ENCODE measurements around the gene PLCL1. TPM values are rescaled to one million over a fixed set of nuclear protein-coding genes. Genes with fewer than 3 reads are reported as not detected.

The PLCL1 gene
- total and polyA plus RNA-seq, 10 of the 15 experiments (the other 5 are each of a cell fraction or from before 2014, with no cell fraction given), result 0.03 to 1.5 (median 0.22) TPM

DNA sequence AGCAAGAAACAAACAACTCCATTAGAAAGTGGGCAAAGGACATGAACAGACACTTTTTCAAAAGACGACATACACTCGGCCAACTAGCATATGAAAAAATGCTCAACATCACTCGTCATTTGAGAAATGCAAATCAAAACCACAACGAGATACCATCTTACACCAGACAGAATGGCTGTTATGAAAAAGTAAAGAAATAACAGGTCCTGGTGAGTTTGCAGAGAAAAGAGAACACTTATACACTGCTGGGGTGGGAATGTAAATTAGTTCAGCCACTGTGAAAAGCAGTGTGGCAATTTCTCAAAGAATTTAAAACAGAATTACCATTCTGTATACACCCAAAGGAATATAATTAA is 130.5 kb downstream of the PLCL1 start (continued):
- TF ChIP-seq, protein P1, sequence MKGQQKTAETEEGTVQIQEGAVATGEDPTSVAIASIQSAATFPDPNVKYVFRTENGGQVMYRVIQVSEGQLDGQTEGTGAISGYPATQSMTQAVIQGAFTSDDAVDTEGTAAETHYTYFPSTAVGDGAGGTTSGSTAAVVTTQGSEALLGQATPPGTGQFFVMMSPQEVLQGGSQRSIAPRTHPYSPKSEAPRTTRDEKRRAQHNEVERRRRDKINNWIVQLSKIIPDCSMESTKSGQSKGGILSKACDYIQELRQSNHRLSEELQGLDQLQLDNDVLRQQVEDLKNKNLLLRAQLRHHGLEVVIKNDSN (IDR thresholded peaks at IDR 0.05; ENCODE audit: borderline replicate concordance, extremely low read length, insufficient read depth, low read depth, low read length), result no peak
- TF ChIP-seq POLR2A (IDR thresholded peaks at IDR 0.05; ENCODE audit: low read depth, low read length), result no peak
- TF ChIP-seq BMI1 (IDR thresholded peaks at IDR 0.05; ENCODE audit: borderline replicate concordance), result no peak
- no peak for TF ChIP-seq MEF2A (IDR thresholded peaks at IDR 0.05; ENCODE audit: insufficient read depth, low read depth, low read length)
- TF ChIP-seq, protein P2, sequence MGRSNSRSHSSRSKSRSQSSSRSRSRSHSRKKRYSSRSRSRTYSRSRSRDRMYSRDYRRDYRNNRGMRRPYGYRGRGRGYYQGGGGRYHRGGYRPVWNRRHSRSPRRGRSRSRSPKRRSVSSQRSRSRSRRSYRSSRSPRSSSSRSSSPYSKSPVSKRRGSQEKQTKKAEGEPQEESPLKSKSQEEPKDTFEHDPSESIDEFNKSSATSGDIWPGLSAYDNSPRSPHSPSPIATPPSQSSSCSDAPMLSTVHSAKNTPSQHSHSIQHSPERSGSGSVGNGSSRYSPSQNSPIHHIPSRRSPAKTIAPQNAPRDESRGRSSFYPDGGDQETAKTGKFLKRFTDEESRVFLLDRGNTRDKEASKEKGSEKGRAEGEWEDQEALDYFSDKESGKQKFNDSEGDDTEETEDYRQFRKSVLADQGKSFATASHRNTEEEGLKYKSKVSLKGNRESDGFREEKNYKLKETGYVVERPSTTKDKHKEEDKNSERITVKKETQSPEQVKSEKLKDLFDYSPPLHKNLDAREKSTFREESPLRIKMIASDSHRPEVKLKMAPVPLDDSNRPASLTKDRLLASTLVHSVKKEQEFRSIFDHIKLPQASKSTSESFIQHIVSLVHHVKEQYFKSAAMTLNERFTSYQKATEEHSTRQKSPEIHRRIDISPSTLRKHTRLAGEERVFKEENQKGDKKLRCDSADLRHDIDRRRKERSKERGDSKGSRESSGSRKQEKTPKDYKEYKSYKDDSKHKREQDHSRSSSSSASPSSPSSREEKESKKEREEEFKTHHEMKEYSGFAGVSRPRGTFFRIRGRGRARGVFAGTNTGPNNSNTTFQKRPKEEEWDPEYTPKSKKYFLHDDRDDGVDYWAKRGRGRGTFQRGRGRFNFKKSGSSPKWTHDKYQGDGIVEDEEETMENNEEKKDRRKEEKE (IDR thresholded peaks at IDR 0.05), result no peak
- TF ChIP-seq ZNF217 (IDR thresholded peaks at IDR 0.05), result no peak
- TF ChIP-seq CREB1 (IDR thresholded peaks at IDR 0.05; ENCODE audit: low read depth), result no peak

DNA sequence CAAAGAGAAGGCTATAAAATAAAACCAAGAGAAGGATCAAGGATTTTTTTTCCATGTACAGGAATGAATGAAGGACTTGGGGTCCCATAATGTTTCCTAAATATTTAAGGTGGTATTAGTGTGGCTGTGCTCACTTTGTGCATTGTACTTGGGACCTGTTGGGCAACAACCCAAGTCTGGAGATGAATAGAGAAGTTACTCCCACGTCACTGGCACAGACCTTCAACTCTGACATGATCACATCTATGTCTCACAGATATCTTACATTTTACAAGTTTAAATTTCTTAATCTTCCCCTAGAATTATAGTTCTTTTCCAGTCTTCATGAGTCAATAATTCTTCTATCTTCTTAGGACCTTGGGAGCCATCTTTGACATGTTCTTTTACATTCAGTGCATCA is 133.4 kb downstream of the PLCL1 start:
- Histone ChIP-seq H3K9ac (ENCODE audit: control insufficient read depth, insufficient read depth, low read length) (no peak overlapping the region), H3K9me3 (replicated peaks; ENCODE audit: control insufficient read depth, insufficient read depth, low read length) (no peaks in the 10 kb centered on the region), H3K4me1 (ENCODE audit: control insufficient read depth, insufficient read depth, low read length) (no peaks in the 10 kb centered on the region), H3K4me2 (ENCODE audit: control insufficient read depth, insufficient read depth) (no peak overlapping the region), H2AFZ (ENCODE audit: control insufficient read depth, low read depth, low read length) (no peak overlapping the region), H3K27ac (ENCODE audit: control insufficient read depth, insufficient read depth) (no peak overlapping the region), H3K4me3 (no peak overlapping the region), H3K27me3 (replicated peaks in 1 of 2; ENCODE audit: control insufficient read depth in 2 of 2, insufficient read depth in 2 of 2, low read length in 1 of 2) (no peaks in the 10 kb centered on the region), H3K36me3 (ENCODE audit: control insufficient read depth in 2 of 2, insufficient read depth in 2 of 2, low read length in 1 of 2) (no peaks in the 10 kb centered on the region), H4K20me1 (ENCODE audit: control insufficient read depth, insufficient read depth) (no peaks in the 10 kb centered on the region), H3K79me2 (ENCODE audit: control insufficient read depth, insufficient read depth, low read length) (no peaks in the 10 kb centered on the region)
- 0% methylated on average over 1 of the region's 1 CpG for WGBS (ENCODE audit: insufficient coverage, insufficient replicate concordance, low lambda C conversion rate, missing lambda C conversion rate)
- BruUV-seq (replicated peaks), result no TSS peak
- SMC1A ChIA-PET (ENCODE audit: uncharacterized antibody, unreplicated experiment), result interaction anchor here (1.0 to 1.3 kb wide), 2 partner anchors 8 to 9 kb away, joined by 3 read pairs; no protein-coding TSS in a partner anchor
- DNase-seq (ENCODE audit: low read depth, low spot score), result no peak
- RAD21 ChIA-PET (ENCODE audit: unreplicated experiment), result no interaction called here
- in situ Hi-C loops (cut with MboI), result no loop called here
- CTCF ChIA-PET, result interaction anchor here (1.1 kb wide), 1 partner anchor 21 kb away, joined by 3 read pairs; no protein-coding TSS in a partner anchor
- POLR2A ChIA-PET, result no interaction called here
- no peak for ATAC-seq
- FAIRE-seq, result no peak
- intact Hi-C loops (cut with micrococcal nuclease; ENCODE audit: unreplicated experiment), result no loop called here
- TF ChIP-seq CBX3 (IDR thresholded peaks at IDR 0.05; ENCODE audit: borderline replicate concordance, low read depth) (no peak), TCF3 (IDR thresholded peaks at IDR 0.05; ENCODE audit: borderline replicate concordance, insufficient read depth, low read depth, low read length) (no peak), PAX5 (IDR thresholded peaks at IDR 0.05; ENCODE audit: borderline replicate concordance, low read depth, low read length) (no peak), TARDBP (IDR thresholded peaks at IDR 0.05; ENCODE audit: borderline replicate concordance) (no peak), SIX5 (IDR thresholded peaks at IDR 0.05; ENCODE audit: low read depth, low read length, severe bottlenecking) (no peak), IKZF1 (conservative IDR thresholded peaks at IDR 0.05) (no peak), JUND (IDR thresholded peaks at IDR 0.05; ENCODE audit: low read depth, low read length) (no peak), GABPA (IDR thresholded peaks at IDR 0.05; ENCODE audit: low read depth) (no peak), SREBF1 (IDR thresholded peaks at IDR 0.05; ENCODE audit: low read length) (no peak), EZH2 (IDR thresholded peaks at IDR 0.05; ENCODE audit: borderline replicate concordance, control insufficient read depth, low read depth, low read length) (no peak), MEF2B (IDR thresholded peaks at IDR 0.05; ENCODE audit: partially characterized antibody, poor library complexity, severe bottlenecking) (no peak)
- TF ChIP-seq, protein P3, sequence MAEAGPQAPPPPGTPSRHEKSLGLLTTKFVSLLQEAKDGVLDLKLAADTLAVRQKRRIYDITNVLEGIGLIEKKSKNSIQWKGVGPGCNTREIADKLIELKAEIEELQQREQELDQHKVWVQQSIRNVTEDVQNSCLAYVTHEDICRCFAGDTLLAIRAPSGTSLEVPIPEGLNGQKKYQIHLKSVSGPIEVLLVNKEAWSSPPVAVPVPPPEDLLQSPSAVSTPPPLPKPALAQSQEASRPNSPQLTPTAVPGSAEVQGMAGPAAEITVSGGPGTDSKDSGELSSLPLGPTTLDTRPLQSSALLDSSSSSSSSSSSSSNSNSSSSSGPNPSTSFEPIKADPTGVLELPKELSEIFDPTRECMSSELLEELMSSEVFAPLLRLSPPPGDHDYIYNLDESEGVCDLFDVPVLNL (IDR thresholded peaks at IDR 0.05; ENCODE audit: low read depth, low read length), result no peak
- TF ChIP-seq, protein P4, sequence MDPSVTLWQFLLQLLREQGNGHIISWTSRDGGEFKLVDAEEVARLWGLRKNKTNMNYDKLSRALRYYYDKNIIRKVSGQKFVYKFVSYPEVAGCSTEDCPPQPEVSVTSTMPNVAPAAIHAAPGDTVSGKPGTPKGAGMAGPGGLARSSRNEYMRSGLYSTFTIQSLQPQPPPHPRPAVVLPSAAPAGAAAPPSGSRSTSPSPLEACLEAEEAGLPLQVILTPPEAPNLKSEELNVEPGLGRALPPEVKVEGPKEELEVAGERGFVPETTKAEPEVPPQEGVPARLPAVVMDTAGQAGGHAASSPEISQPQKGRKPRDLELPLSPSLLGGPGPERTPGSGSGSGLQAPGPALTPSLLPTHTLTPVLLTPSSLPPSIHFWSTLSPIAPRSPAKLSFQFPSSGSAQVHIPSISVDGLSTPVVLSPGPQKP (IDR thresholded peaks at IDR 0.05; ENCODE audit: low read depth, low read length), result no peak
